Kidney (tissue), 14 donors: ENCODE results near the gene SURF2. TPM values are rescaled to one million over a fixed set of nuclear protein-coding genes. Genes with fewer than 3 reads are reported as not detected.

Source experiments
- DNase-seq, 5 donors: peaks; one replicate each; pipeline ENCODE4 v3.0.0-alpha.2; 2013 to 2020
- FAIRE-seq: peaks from 2 replicates; lab custom pipeline; 2012; peaks lifted over from hg19 to GRCh38; lab: Jason Lieb, UNC
- H3K27ac ChIP-seq, 2 donors: one replicate each; pipeline ENCODE4 v1.7.0; 2013; ENCODE audit warnings: low read depth in 2 of 2, low read length in 2 of 2, inconsistent platforms in 1 of 2
- H3K27me3 ChIP-seq: one replicate; pipeline ENCODE4 v1.7.1; 2013; ENCODE audit warnings: low read length, inconsistent platforms; ENCODE audit not compliant: control insufficient read depth, insufficient read depth
- H3K36me3 ChIP-seq, 3 donors: one replicate each; pipeline versions ENCODE4 v1.7.0 to v1.7.1; 2013; ENCODE audit warnings: low read length in 3 of 3, control low read depth in 1 of 3, inconsistent platforms in 1 of 3; ENCODE audit not compliant: insufficient read depth in 3 of 3, control insufficient read depth in 2 of 3
- H3K4me1 ChIP-seq, 3 donors: one replicate each; pipeline versions ENCODE4 v1.7.0 to v1.7.1; 2013; ENCODE audit warnings: low read length in 3 of 3, inconsistent platforms in 1 of 3, low read depth in 1 of 3; ENCODE audit not compliant: control insufficient read depth in 2 of 3, insufficient read depth in 2 of 3
- H3K4me3 ChIP-seq, 3 donors: one replicate each; pipeline versions ENCODE4 v1.7.0 to v1.8.1; 2013; ENCODE audit warnings: low read length in 3 of 3, control low read depth in 1 of 3, inconsistent platforms in 1 of 3
- H3K9ac ChIP-seq, 3 donors: one replicate each; pipeline versions ENCODE4 v1.7.0 to v1.7.1; 2013; ENCODE audit warnings: low read length in 3 of 3, control low read depth in 1 of 3, inconsistent platforms in 1 of 3
- H3K9me3 ChIP-seq, 3 donors: one replicate each; pipeline versions ENCODE4 v1.7.0 to v1.7.1; 2013; ENCODE audit warnings: low read length in 3 of 3, control low read depth in 1 of 3, inconsistent platforms in 1 of 3; ENCODE audit not compliant: control insufficient read depth in 2 of 3, insufficient read depth in 1 of 3
- intact Hi-C: fragments of 100-400 bp; cut with DNase I; formaldehyde crosslinking; loops from one replicate; pipeline ENCODE4 v1.11.1; 2022
- polyA plus RNA-seq: library from polyadenylated mRNA; stranded (reverse); fragments of 350-450 nt; fragmentation: Illumina TruSeq; extraction: RNeasy Lipid Tissue Mini Kit (QIAGEN cat#74804); gene quantifications from one replicate; pipeline ENCODE4 v1.2.3, GENCODE V29; 2014; ENCODE audit warnings: low read depth, low replicate concordance; ENCODE audit not compliant: insufficient read depth
- total RNA-seq: library from RNA; stranded (reverse); fragmentation: NEBNext Ultra II Directional; extraction: Animal tissue kit (Norgen Biotek cat#: 25700); gene quantifications from one replicate; pipeline ENCODE4 v1.2.1, GENCODE V29; 2021
- TF ChIP-seq, protein P1 (sequence below): IDR thresholded peaks from 3 replicates; pipeline ENCODE4 v1.5.1; 2012; ENCODE audit warnings: mild to moderate bottlenecking, moderate library complexity, borderline replicate concordance; ENCODE audit not compliant: insufficient read depth; ENCODE audit errors: extremely low read depth
- donor health status: control.
- donor health status: control.
- donor health status: control.
- donor health status: control.
- donor health status: control.
- donor health status: DM: yes; HTN: yes; CAD: no.
- donor health status: Normal renal cell carcinoma (clear cell type).

SURF2 gene
- total and polyA plus RNA-seq, 2 donors from 2014 or later, result 23.5 to 61.2 TPM

- peaks cover 0 to 3% (median 0%) of the 10 kb centered on the region in 3 donors for H3K36me3 ChIP-seq
- H3K27me3 ChIP-seq, result no peaks in the 10 kb centered on the region
- no peak overlapping the region for H3K9ac ChIP-seq
- H3K27ac ChIP-seq, result no peak overlapping the region
- TF ChIP-seq, protein P1, sequence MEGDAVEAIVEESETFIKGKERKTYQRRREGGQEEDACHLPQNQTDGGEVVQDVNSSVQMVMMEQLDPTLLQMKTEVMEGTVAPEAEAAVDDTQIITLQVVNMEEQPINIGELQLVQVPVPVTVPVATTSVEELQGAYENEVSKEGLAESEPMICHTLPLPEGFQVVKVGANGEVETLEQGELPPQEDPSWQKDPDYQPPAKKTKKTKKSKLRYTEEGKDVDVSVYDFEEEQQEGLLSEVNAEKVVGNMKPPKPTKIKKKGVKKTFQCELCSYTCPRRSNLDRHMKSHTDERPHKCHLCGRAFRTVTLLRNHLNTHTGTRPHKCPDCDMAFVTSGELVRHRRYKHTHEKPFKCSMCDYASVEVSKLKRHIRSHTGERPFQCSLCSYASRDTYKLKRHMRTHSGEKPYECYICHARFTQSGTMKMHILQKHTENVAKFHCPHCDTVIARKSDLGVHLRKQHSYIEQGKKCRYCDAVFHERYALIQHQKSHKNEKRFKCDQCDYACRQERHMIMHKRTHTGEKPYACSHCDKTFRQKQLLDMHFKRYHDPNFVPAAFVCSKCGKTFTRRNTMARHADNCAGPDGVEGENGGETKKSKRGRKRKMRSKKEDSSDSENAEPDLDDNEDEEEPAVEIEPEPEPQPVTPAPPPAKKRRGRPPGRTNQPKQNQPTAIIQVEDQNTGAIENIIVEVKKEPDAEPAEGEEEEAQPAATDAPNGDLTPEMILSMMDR, result no peak
- H3K4me3 ChIP-seq, result no peak overlapping the region
- peaks cover 0 to 4% (median 3%) of the 10 kb centered on the region in 3 donors for H3K9me3 ChIP-seq
- H3K4me1 ChIP-seq, result no peaks in the 10 kb centered on the region
- no peak for DNase-seq
- FAIRE-seq, result no peak
- intact Hi-C loops, result no loop called here
Measured at GRCh38 chr9:133380734-133381133, 24.4 kb downstream of the SURF2 start.

- H3K27ac ChIP-seq, result no peak overlapping the region
- no peak overlapping the region for H3K4me3 ChIP-seq
- intact Hi-C loops, result no loop called here
- no peak overlapping the region for H3K9ac ChIP-seq
- no peaks in the 10 kb centered on the region for H3K4me1 ChIP-seq
- DNase-seq (no peak), FAIRE-seq (no peak)
- H3K36me3 ChIP-seq, result peaks cover 0 to 3% (median 0%) of the 10 kb centered on the region in 3 donors
- H3K9me3 ChIP-seq, result peaks cover 0 to 4% (median 3%) of the 10 kb centered on the region in 3 donors
- TF ChIP-seq, protein P1, result no peak
- no peaks in the 10 kb centered on the region for H3K27me3 ChIP-seq
Measured at GRCh38 chr9:133382507-133383141, 26.3 kb downstream of the SURF2 start.

DNA sequence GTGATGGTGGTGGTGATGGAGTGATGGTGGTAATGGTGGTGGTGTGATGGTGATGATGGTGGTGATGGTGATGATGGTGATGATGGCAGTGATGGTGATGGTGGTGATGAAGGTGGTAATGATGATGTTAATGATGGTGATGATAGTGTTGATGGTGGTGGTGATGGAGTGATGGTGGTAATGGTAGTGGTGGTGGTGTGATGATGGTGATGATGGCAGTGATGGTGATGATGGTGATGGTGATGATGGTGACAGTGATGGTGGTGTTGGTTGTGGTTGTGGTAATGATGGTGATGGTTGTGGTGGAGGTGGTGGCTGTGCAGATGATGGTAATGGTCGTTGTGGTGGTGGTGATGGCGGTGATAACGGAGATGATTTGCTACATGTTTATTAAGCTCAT is 27.1 kb downstream of the SURF2 start:
- Histone ChIP-seq H3K9ac (no peak overlapping the region), H3K9me3 (peaks cover 0 to 4% (median 0%) of the 10 kb centered on the region in 3 donors), H3K4me1 (no peaks in the 10 kb centered on the region), H3K4me3 (peak overlapping the region in 1 of 3 donors; percentile 24), H3K27ac (no peak overlapping the region), H3K27me3 (no peaks in the 10 kb centered on the region), H3K36me3 (peaks cover 0 to 3% (median 0%) of the 10 kb centered on the region in 3 donors)
- TF ChIP-seq, protein P1, result no peak
- FAIRE-seq (no peak), DNase-seq (no peak)
- intact Hi-C loops, result no loop called here
